HepG2 (cell line): ENCODE results near the gene CNR2. TPM values are rescaled to one million over a fixed set of nuclear protein-coding genes. Genes with fewer than 3 reads are reported as not detected.

Source experiments
- ATAC-seq: fragments of 200-7000 bp; cut with Tn5 transposase; 3 replicates; pipeline ENCODE4 v1.9.1; 2020; ENCODE audit warnings: mild to moderate bottlenecking, moderate library complexity
- BruUV-seq: library from RNA; stranded (reverse); fragments of 400-500 nt; replicated peaks from 2 replicates; lab custom pipeline; 2021; lab: Mats Ljungman, UMichigan
- CTCF ChIA-PET: fragments of 300-600 bp; formaldehyde crosslinking; extraction: SDS; loops from one replicate; lab custom pipeline; 2021; ENCODE audit warnings: low total read pairs, inconsistent platforms, low intra/inter-chr PET ratio; lab: Yijun Ruan, JAX
- POLR2A ChIA-PET: fragments of 350-600 bp; sonication (Branson Sonifier 250); formaldehyde crosslinking; loops from one replicate; lab custom pipeline; 2020; ENCODE audit warnings: antibody characterized with exemption, inconsistent platforms; lab: Yijun Ruan, JAX
- DNase-seq: peaks from one replicate; pipeline ENCODE4 v3.0.0-alpha.2; 2015; ENCODE audit warnings: low spot score
- FAIRE-seq: peaks from 3 replicates; lab custom pipeline; 2011; peaks lifted over from hg19 to GRCh38; lab: Jason Lieb, UNC
- H2AFZ ChIP-seq: one replicate; pipeline ENCODE4 v1.6.1; 2011; ENCODE audit warnings: low read length, inconsistent platforms
- H3K27ac ChIP-seq: fragments of 300-600 bp; 3 replicates; pipeline ENCODE4 v1.8.0; 2011; ENCODE audit warnings: mixed run types, mild to moderate bottlenecking, mixed read lengths, low read length, inconsistent platforms; ENCODE audit not compliant: insufficient read depth; ENCODE audit errors: extremely low read length
- H3K27me3 ChIP-seq, 2 experiments: fragments of 200-600 bp in 1 of 2; 2 replicates in 1 of 2; 3 replicates in 1 of 2; pipeline versions ENCODE4 v1.6.0 to v1.8.0; 2011; ENCODE audit warnings: low read length in 2 of 2, mild to moderate bottlenecking in 2 of 2, moderate library complexity in 2 of 2, inconsistent platforms in 1 of 2; ENCODE audit not compliant: insufficient read depth in 2 of 2, control insufficient read depth in 1 of 2
- H3K36me3 ChIP-seq, 2 experiments: fragments of 200-600 bp in 1 of 2; replicated peaks in 1 of 2; 2 replicates in 1 of 2; 3 replicates in 1 of 2; pipeline versions ENCODE4 v1.5.1 to v1.8.0; 2011; ENCODE audit warnings: low read length in 2 of 2, inconsistent platforms in 1 of 2; ENCODE audit not compliant: insufficient read depth in 2 of 2, control insufficient read depth in 1 of 2
- H3K4me1 ChIP-seq: 2 replicates; pipeline ENCODE4 v1.5.1; 2012; ENCODE audit warnings: low read length, inconsistent platforms; ENCODE audit not compliant: insufficient read depth
- H3K4me2 ChIP-seq: 2 replicates; pipeline ENCODE4 v1.6.0; 2011; ENCODE audit warnings: low read depth, low read length, inconsistent platforms
- H3K4me3 ChIP-seq, 3 experiments: fragments of 200-600 bp in 1 of 3; sonication (generic), shearing (Covaris generic) in 1 of 3; replicated peaks in 1 of 3; 2 replicates each; pipeline ENCODE4 v1.5.1; 2011 to 2016; ENCODE audit warnings: low read length in 3 of 3, inconsistent platforms in 2 of 3, low read depth in 2 of 3, mild to moderate bottlenecking in 2 of 3, control low read depth in 1 of 3, mixed read lengths in 1 of 3; ENCODE audit not compliant: insufficient read depth in 1 of 3
- H3K79me2 ChIP-seq: one replicate; pipeline ENCODE4 v1.6.1; 2011; ENCODE audit warnings: low read length, inconsistent platforms; ENCODE audit not compliant: insufficient read depth
- H3K9ac ChIP-seq: 2 replicates; pipeline ENCODE4 v1.6.0; 2011; ENCODE audit warnings: mild to moderate bottlenecking, low read depth, low read length, inconsistent platforms; ENCODE audit not compliant: insufficient read depth
- H3K9me3 ChIP-seq: 2 replicates; pipeline ENCODE4 v1.5.1; 2012; ENCODE audit warnings: mild to moderate bottlenecking, low read length
- H4K20me1 ChIP-seq: 2 replicates; pipeline ENCODE4 v1.6.0; 2011; ENCODE audit warnings: inconsistent platforms, mild to moderate bottlenecking, low read length, moderate library complexity; ENCODE audit not compliant: insufficient read depth
- CEBPB ChIP-seq: IDR thresholded peaks from 2 replicates; pipeline ENCODE4 v1.6.1; 2011; ENCODE audit warnings: low read depth, low read length, improper control_type of control experiment, borderline replicate concordance
- SCMH1 ChIP-seq: sonication (generic); formaldehyde crosslinking; IDR thresholded peaks from 2 replicates; pipeline ENCODE4 v1.9.0; 2021; ENCODE audit warnings: missing genetic modification reagents, mild to moderate bottlenecking, borderline replicate concordance
- ZNF12 ChIP-seq: sonication (generic); formaldehyde crosslinking; IDR thresholded peaks from 2 replicates; pipeline ENCODE4 v1.5.0; 2020; ENCODE audit warnings: missing genetic modification reagents
- ZNF496 ChIP-seq: sonication (generic); formaldehyde crosslinking; IDR thresholded peaks from 2 replicates; pipeline ENCODE4 v1.8.1; 2023; ENCODE audit warnings: mild to moderate bottlenecking, moderate library complexity, missing genetic modification reagents; ENCODE audit not compliant: insufficient replicate concordance
- ZSCAN21 ChIP-seq: sonication (generic); formaldehyde crosslinking; IDR thresholded peaks from 2 replicates; pipeline ENCODE4 v1.8.0; 2022; ENCODE audit warnings: mild to moderate bottlenecking, missing genetic modification reagents, moderate library complexity, borderline replicate concordance
- WGBS: methylation state at CpG from one replicate; pipeline ENCODE4 v1.1.6; 2017; ENCODE audit warnings: low lambda C conversion rate; 5-methylcytosine and 5-hydroxymethylcytosine counted together
- in situ Hi-C: cut with HindIII; loops from 2 replicates; pipeline ENCODE4 v1.10.0; 2017; ENCODE audit warnings: low pct_unique_long_range_greater_than_20kb; ENCODE audit not compliant: extremely low pct_ligation_motif_present
- intact Hi-C: fragments of 100-400 bp; cut with micrococcal nuclease; formaldehyde crosslinking; loops from one replicate; pipeline ENCODE4 v1.10.0; 2022; ENCODE audit not compliant: unreplicated experiment
- polyA plus RNA-seq, 8 experiments: library from polyadenylated mRNA; depleted of rRNA in 3 of 8; stranded (reverse) in 7 of 8; unstranded in 1 of 8; fragments of >200 nt; fragmentation: Illumina TruSeq in 4 of 8; extraction: Trizol in 4 of 8; gene quantifications; 2 replicates each; pipeline versions ENCODE4 v1.2.1 to v1.2.3, GENCODE V29; 2011 to 2016; ENCODE audit warnings: low read depth in 4 of 8, missing spikeins in 1 of 8, mixed read lengths in 1 of 8; ENCODE audit not compliant: insufficient read depth in 1 of 8
- total RNA-seq, 5 experiments: library from RNA; depleted of rRNA; stranded (reverse); fragments of >200 nt; fragmentation: Illumina TruSeq; extraction: Trizol; gene quantifications; 2 replicates each; pipeline ENCODE4 v1.2.3, GENCODE V29; 2016; ENCODE audit warnings: low read depth in 1 of 5
- TF ChIP-seq, protein P1 (sequence below): sonication (generic); formaldehyde crosslinking; IDR thresholded peaks from 2 replicates; pipeline ENCODE4 v1.4.0; 2020; ENCODE audit warnings: missing genetic modification reagents

CNR2 gene
- total and polyA plus RNA-seq, 2 of the 13 experiments (the other 11 are each of a cell fraction or from before 2014, with no cell fraction given): not detected

- Histone ChIP-seq H3K4me1 (peaks cover 13% of the 10 kb centered on the region), H3K4me2 (no peak overlapping the region), H3K9ac (no peak overlapping the region), H4K20me1 (no peaks in the 10 kb centered on the region), H3K79me2 (no peaks in the 10 kb centered on the region), H3K27ac (no peak overlapping the region), H3K4me3 (no peak overlapping the region), H3K9me3 (no peaks in the 10 kb centered on the region), H3K27me3 (peaks cover 1 to 39% of the 10 kb centered on the region in 2 experiments; a peak in 4 of 5 replicates), H3K36me3 (no peaks in the 10 kb centered on the region), H2AFZ (no peak overlapping the region)
- ChIA-PET CTCF (no interaction called here), POLR2A (no interaction called here)
- 39% methylated on average over 6 of the region's 7 CpGs for WGBS
- FAIRE-seq: no peak
- ATAC-seq: no peak
- no peak for DNase-seq
- intact Hi-C loops (no loop called here), in situ Hi-C loops (no loop called here)
- TF ChIP-seq ZNF496 (CRISPR knock-in tag) (no peak), ZSCAN21 (CRISPR knock-in tag) (no peak), ZNF12 (CRISPR knock-in tag) (no peak), CEBPB (0 out of 2 replicates have a peak, but pooled peaks have one; percentile 3), SCMH1 (no peak)
- TF ChIP-seq, protein P1, sequence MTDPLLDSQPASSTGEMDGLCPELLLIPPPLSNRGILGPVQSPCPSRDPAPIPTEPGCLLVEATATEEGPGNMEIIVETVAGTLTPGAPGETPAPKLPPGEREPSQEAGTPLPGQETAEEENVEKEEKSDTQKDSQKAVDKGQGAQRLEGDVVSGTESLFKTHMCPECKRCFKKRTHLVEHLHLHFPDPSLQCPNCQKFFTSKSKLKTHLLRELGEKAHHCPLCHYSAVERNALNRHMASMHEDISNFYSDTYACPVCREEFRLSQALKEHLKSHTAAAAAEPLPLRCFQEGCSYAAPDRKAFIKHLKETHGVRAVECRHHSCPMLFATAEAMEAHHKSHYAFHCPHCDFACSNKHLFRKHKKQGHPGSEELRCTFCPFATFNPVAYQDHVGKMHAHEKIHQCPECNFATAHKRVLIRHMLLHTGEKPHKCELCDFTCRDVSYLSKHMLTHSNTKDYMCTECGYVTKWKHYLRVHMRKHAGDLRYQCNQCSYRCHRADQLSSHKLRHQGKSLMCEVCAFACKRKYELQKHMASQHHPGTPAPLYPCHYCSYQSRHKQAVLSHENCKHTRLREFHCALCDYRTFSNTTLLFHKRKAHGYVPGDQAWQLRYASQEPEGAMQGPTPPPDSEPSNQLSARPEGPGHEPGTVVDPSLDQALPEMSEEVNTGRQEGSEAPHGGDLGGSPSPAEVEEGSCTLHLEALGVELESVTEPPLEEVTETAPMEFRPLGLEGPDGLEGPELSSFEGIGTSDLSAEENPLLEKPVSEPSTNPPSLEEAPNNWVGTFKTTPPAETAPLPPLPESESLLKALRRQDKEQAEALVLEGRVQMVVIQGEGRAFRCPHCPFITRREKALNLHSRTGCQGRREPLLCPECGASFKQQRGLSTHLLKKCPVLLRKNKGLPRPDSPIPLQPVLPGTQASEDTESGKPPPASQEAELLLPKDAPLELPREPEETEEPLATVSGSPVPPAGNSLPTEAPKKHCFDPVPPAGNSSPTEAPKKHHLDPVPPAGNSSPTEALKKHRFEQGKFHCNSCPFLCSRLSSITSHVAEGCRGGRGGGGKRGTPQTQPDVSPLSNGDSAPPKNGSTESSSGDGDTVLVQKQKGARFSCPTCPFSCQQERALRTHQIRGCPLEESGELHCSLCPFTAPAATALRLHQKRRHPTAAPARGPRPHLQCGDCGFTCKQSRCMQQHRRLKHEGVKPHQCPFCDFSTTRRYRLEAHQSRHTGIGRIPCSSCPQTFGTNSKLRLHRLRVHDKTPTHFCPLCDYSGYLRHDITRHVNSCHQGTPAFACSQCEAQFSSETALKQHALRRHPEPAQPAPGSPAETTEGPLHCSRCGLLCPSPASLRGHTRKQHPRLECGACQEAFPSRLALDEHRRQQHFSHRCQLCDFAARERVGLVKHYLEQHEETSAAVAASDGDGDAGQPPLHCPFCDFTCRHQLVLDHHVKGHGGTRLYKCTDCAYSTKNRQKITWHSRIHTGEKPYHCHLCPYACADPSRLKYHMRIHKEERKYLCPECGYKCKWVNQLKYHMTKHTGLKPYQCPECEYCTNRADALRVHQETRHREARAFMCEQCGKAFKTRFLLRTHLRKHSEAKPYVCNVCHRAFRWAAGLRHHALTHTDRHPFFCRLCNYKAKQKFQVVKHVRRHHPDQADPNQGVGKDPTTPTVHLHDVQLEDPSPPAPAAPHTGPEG (CRISPR knock-in tag): no peak
- BruUV-seq: no TSS peak
These were observed 7.6 kb downstream of the CNR2 start for GRCh38 chr1:23905461-23906025.
